Activated CD4-positive, alpha-beta memory T cell treated with anti-CD3 and anti-CD28 coated beads, Interleukin-2, amount 10 ng/mL, durations not matched to agents 7 days and 5 days (primary cell): Measurements from ENCODE around the gene SLC24A4. TPM values are rescaled to one million over a fixed set of nuclear protein-coding genes. Genes with fewer than 3 reads are reported as not detected.

Source experiments
- total RNA-seq, 2 experiments: library from RNA; stranded (reverse); gene quantifications; one replicate each; pipeline ENCODE4 v1.2.3, GENCODE V29; 2021

SLC24A4 gene
- total RNA-seq, 2 experiments from 2014 or later, result not detected

Other genes starting within 250 kb of the SLC24A4 start
- 10 to 100 TPM; 29.3 to 30.5 TPM for gene ATXN3, start 216.6 kb upstream of the SLC24A4 start, total RNA-seq
- gene NDUFB1, start 201.5 kb upstream of the SLC24A4 start, total RNA-seq, result 100 to 1,000 TPM; 136 to 140 TPM
- 10 to 100 TPM; 74.5 to 79.3 TPM for gene CPSF2, start 201.2 kb upstream of the SLC24A4 start, total RNA-seq
- 10 to 100 TPM; 29.3 to 31.5 TPM for gene RIN3, start 190.6 kb downstream of the SLC24A4 start, total RNA-seq